Panc1 (cell line): ENCODE measurements around the gene ACTL6B. TPM values are rescaled to one million over a fixed set of nuclear protein-coding genes. Genes with fewer than 3 reads are reported as not detected.

Experiments
- ATAC-seq: fragments of 200-7000 bp; cut with Tn5 transposase; 2 replicates; pipeline ENCODE4 v1.9.1; 2020; ENCODE audit warnings: mild to moderate bottlenecking, moderate library complexity
- BruUV-seq: library from RNA; stranded (reverse); fragments of 400-500 nt; replicated peaks from 2 replicates; lab custom pipeline; 2021; lab: Mats Ljungman, UMichigan
- CTCF ChIA-PET: fragments of 300-600 bp; sonication (Branson Sonifier 250); formaldehyde crosslinking; loops from one replicate; lab custom pipeline; 2022; ENCODE audit warnings: antibody characterized with exemption; lab: Charles Lee
- POLR2A ChIA-PET: fragments of 300-600 bp; sonication (Branson Sonifier 250); formaldehyde crosslinking; loops from one replicate; lab custom pipeline; 2022; ENCODE audit warnings: antibody characterized with exemption; lab: Charles Lee
- DNase-seq: peaks from one replicate; pipeline ENCODE4 v3.0.0-alpha.2; 2010; ENCODE audit warnings: low read depth, low spot score
- H3K27ac ChIP-seq: 2 replicates; pipeline ENCODE4 v1.5.1; 2011; ENCODE audit warnings: mild to moderate bottlenecking, low read length, inconsistent platforms
- H3K27me3 ChIP-seq: fragments of 200-500 bp; sonication (Bioruptor generic); 2 replicates; pipeline ENCODE4 v1.6.0; 2014; ENCODE audit warnings: low read length, inconsistent platforms; ENCODE audit not compliant: control insufficient read depth, insufficient read depth
- H3K36me3 ChIP-seq: fragments of 200-500 bp; sonication (Bioruptor generic); 2 replicates; pipeline ENCODE4 v1.5.1; 2014; ENCODE audit warnings: inconsistent platforms, mild to moderate bottlenecking, low read length, moderate library complexity; ENCODE audit not compliant: control insufficient read depth, insufficient read depth
- H3K4me1 ChIP-seq: 2 replicates; pipeline ENCODE4 v1.5.1; 2011; ENCODE audit warnings: inconsistent platforms, mild to moderate bottlenecking, low read length, moderate library complexity; ENCODE audit not compliant: control insufficient read depth, insufficient read depth
- H3K4me3 ChIP-seq, 2 experiments: 2 replicates each; pipeline ENCODE4 v1.5.1; 2011 to 2012; ENCODE audit warnings: low read depth in 2 of 2, low read length in 2 of 2, mild to moderate bottlenecking in 2 of 2, inconsistent platforms in 1 of 2, moderate library complexity in 1 of 2
- H3K9me3 ChIP-seq: fragments of 200-500 bp; sonication (Bioruptor generic); 2 replicates; pipeline ENCODE4 v1.5.1; 2014; ENCODE audit warnings: low read depth, mild to moderate bottlenecking, inconsistent platforms, low read length, moderate library complexity; ENCODE audit not compliant: control insufficient read depth, insufficient read depth
- CTCF ChIP-seq: fragments of 450-650 bp; IDR thresholded peaks from 2 replicates; pipeline ENCODE4 v1.5.1; 2017; ENCODE audit warnings: mild to moderate bottlenecking
- POLR2AphosphoS5 ChIP-seq: IDR thresholded peaks from 2 replicates; pipeline ENCODE4 v1.6.1; 2012; ENCODE audit warnings: mild to moderate bottlenecking, low read depth, low read length, moderate library complexity
- REST ChIP-seq, 2 experiments: IDR thresholded peaks; 2 replicates each; pipeline ENCODE4 v1.6.1; 2011 to 2012; ENCODE audit warnings: low read depth in 2 of 2, control low read depth in 1 of 2, low read length in 1 of 2, mild to moderate bottlenecking in 1 of 2, moderate library complexity in 1 of 2; ENCODE audit not compliant: insufficient read depth in 1 of 2
- SIN3A ChIP-seq: IDR thresholded peaks from 2 replicates; pipeline ENCODE4 v1.6.1; 2012; ENCODE audit warnings: low read depth, mild to moderate bottlenecking, low read length, moderate library complexity, borderline replicate concordance; ENCODE audit not compliant: insufficient read depth
- TCF7L2 ChIP-seq: IDR thresholded peaks from 2 replicates; pipeline ENCODE4 v1.6.1; 2011; ENCODE audit warnings: mild to moderate bottlenecking, low read depth, low read length, inconsistent platforms
- in situ Hi-C: cut with HindIII; loops from 2 replicates; pipeline ENCODE4 v1.10.0; 2016; ENCODE audit warnings: low sequenced_read_pairs, low pct_unique_long_range_greater_than_20kb
- intact Hi-C: fragments of 100-400 bp; cut with micrococcal nuclease; formaldehyde crosslinking; loops from one replicate; pipeline ENCODE4 v1.10.0; 2022; ENCODE audit not compliant: unreplicated experiment
- total RNA-seq: library from RNA; stranded (reverse); gene quantifications from one replicate; pipeline ENCODE4 v1.2.1, GENCODE V29; 2021; ENCODE audit not compliant: unreplicated experiment

ACTL6B gene
- total RNA-seq, 1 experiment from 2014 or later = not detected

- no peak for TF ChIP-seq REST (IDR thresholded peaks at IDR 0.05; ENCODE audit: insufficient read depth in 1 of 2, low read depth in 2 of 2, low read length in 1 of 2)
- no peak for TF ChIP-seq SIN3A
- TF ChIP-seq TCF7L2 = no peak
- no peak for TF ChIP-seq POLR2AphosphoS5
- TF ChIP-seq CTCF = no peak
- H3K27me3 ChIP-seq = no peaks in the 10 kb centered on the region
- ATAC-seq (peak; percentile 13; the same call in 1 of the 2 replicates), DNase-seq (no peak)
- peaks cover 51% of the 10 kb centered on the region for H3K4me1 ChIP-seq
- no peak overlapping the region for H3K4me3 ChIP-seq
- no peaks in the 10 kb centered on the region; the same call in 1 of the 2 replicates for H3K36me3 ChIP-seq
- H3K9me3 ChIP-seq = no peaks in the 10 kb centered on the region
- CTCF ChIA-PET = interaction anchor here (0.6 to 1.2 kb wide), 2 partner anchors 10 to 213 kb away, joined by 5 to 6 read pairs; no protein-coding TSS in a partner anchor
- H3K27ac ChIP-seq = no peak overlapping the region
- in situ Hi-C loops (no loop called here), intact Hi-C loops (loop anchor here (10.0 kb wide), 1 partner anchor 47 kb away; no protein-coding TSS in a partner anchor)
- POLR2A ChIA-PET = no interaction called here
- no TSS peak for BruUV-seq
These were observed 26.0 kb upstream of the ACTL6B start for GRCh38 chr7:100682228-100682741.

- no peak for ATAC-seq
These were observed 25.4 kb upstream of the ACTL6B start for GRCh38 chr7:100681491-100682227.

More at GRCh38 chr7:100681491-100682227, 25.4 kb upstream of the ACTL6B start:
- no TSS peak for BruUV-seq
- Histone ChIP-seq H3K36me3 (no peaks in the 10 kb centered on the region; the same call in 1 of the 2 replicates), H3K9me3 (no peaks in the 10 kb centered on the region), H3K27ac (no peak overlapping the region; the same call in 1 of the 2 replicates), H3K27me3 (no peaks in the 10 kb centered on the region), H3K4me1 (peaks cover 54% of the 10 kb centered on the region), H3K4me3 (no peak overlapping the region)
- ChIA-PET CTCF (interaction anchor here (1.2 to 1.4 kb wide), 2 partner anchors 10 to 49 kb away, joined by 3 to 5 read pairs; no protein-coding TSS in a partner anchor), POLR2A (no interaction called here)
- no peak for TF ChIP-seq TCF7L2
- no peak for TF ChIP-seq SIN3A
- no peak for TF ChIP-seq REST (IDR thresholded peaks at IDR 0.05; ENCODE audit: insufficient read depth in 1 of 2, low read depth in 2 of 2, low read length in 1 of 2)
- intact Hi-C loops (loop anchor here (10.0 kb wide), 1 partner anchor 47 kb away; no protein-coding TSS in a partner anchor), in situ Hi-C loops (no loop called here)
- DNase-seq = no peak
